Heart left ventricle (tissue), 13 donors: ENCODE results near the gene CLPTM1L.

Source experiments
- POLR2A ChIP-seq, 2 donors: fragments of 450-650 bp; IDR thresholded peaks; one replicate each; pipeline ENCODE4 v1.6.1; 2017; ENCODE audit warnings: antibody characterized with exemption in 2 of 2, mild to moderate bottlenecking in 2 of 2, moderate library complexity in 2 of 2
- TF ChIP-seq, protein P1 (sequence below), 12 donors: fragments of 200-600 bp; sonication (generic) in 4 of 12; IDR thresholded peaks; one replicate each; pipeline versions ENCODE4 v1.5.0 to v1.8.0; 2018 to 2022; ENCODE audit warnings: antibody characterized with exemption in 12 of 12, mild to moderate bottlenecking in 5 of 12
- donor health status: ischemic (EF 13 %, LVEDD 7.1; RV severe dilation, severe dysfunction).
- donor health status: DM: no; HTN: yes; CAD: no.
- donor health status: DM: no; HTN: no; CAD: no.
- donor health status: ischemic (EF 25% LVEDD 6.9; RV normal size, moderate dysfunction).
- donor health status: ischemic (EF 25% LVEDD 5.7; RV mildly dilated, moderate dysfunction).
- donor health status: ischemic (EF 35%, LVEDD 5.7; RV mildly dilated, moderate dysfunction).
- donor health status: nonischemic (EF 11% LVEDD 7.7; RV severe dilation, severe dysfunction).
- donor health status: DM: yes; HTN: yes; CAD: no.
- donor health status: PGD.
- donor health status: ischemic (EF 29% LVEDD 5.4; RV normal size, mild dysfunction).
- donor health status: nonischemic (EF 23%, LVEDD 6.1; RV moderate dilation, normal function).

GRCh38 chr5:1277331-1277730 lies 67.6 kb downstream of the CLPTM1L start:
- TF ChIP-seq, protein P1, sequence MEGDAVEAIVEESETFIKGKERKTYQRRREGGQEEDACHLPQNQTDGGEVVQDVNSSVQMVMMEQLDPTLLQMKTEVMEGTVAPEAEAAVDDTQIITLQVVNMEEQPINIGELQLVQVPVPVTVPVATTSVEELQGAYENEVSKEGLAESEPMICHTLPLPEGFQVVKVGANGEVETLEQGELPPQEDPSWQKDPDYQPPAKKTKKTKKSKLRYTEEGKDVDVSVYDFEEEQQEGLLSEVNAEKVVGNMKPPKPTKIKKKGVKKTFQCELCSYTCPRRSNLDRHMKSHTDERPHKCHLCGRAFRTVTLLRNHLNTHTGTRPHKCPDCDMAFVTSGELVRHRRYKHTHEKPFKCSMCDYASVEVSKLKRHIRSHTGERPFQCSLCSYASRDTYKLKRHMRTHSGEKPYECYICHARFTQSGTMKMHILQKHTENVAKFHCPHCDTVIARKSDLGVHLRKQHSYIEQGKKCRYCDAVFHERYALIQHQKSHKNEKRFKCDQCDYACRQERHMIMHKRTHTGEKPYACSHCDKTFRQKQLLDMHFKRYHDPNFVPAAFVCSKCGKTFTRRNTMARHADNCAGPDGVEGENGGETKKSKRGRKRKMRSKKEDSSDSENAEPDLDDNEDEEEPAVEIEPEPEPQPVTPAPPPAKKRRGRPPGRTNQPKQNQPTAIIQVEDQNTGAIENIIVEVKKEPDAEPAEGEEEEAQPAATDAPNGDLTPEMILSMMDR (IDR thresholded peaks at IDR 0.05), result no peak
- TF ChIP-seq POLR2A (IDR thresholded peaks at IDR 0.05), result no peak
